Hepatocyte (in vitro differentiated cells): ENCODE results near the gene TCF7L2.

Source experiments
- CTCF ChIP-seq: fragments of 200-600 bp; sonication (generic); IDR thresholded peaks from 2 replicates; pipeline ENCODE4 v1.5.1; 2016; ENCODE audit warnings: antibody characterized with exemption, mild to moderate bottlenecking; ENCODE audit not compliant: poor library complexity
- EZH2 ChIP-seq: fragments of 200-600 bp; sonication (generic); IDR thresholded peaks from 2 replicates; pipeline ENCODE4 v1.6.1; 2016; ENCODE audit warnings: antibody characterized with exemption, mild to moderate bottlenecking, borderline replicate concordance
- EZH2phosphoT487 ChIP-seq: fragments of 200-600 bp; sonication (generic); IDR thresholded peaks from one replicate; pipeline ENCODE4 v1.6.1; 2018; ENCODE audit warnings: antibody characterized with exemption, mild to moderate bottlenecking, low read depth, moderate library complexity; ENCODE audit not compliant: unreplicated experiment, severe bottlenecking

GRCh38 chr10:113041324-113041723 is 91.3 kb downstream of the TCF7L2 start:
- no peak for TF ChIP-seq EZH2phosphoT487
- no peak for TF ChIP-seq CTCF
- TF ChIP-seq EZH2: no peak
